Measurements from ENCODE around the gene MDP1.
"Not testable (repeated sequence)": the region's sequence is repeated elsewhere in the genome, so short reads cannot be mapped to it uniquely, and the experiment has no call there.

The MDP1 gene

DNA sequence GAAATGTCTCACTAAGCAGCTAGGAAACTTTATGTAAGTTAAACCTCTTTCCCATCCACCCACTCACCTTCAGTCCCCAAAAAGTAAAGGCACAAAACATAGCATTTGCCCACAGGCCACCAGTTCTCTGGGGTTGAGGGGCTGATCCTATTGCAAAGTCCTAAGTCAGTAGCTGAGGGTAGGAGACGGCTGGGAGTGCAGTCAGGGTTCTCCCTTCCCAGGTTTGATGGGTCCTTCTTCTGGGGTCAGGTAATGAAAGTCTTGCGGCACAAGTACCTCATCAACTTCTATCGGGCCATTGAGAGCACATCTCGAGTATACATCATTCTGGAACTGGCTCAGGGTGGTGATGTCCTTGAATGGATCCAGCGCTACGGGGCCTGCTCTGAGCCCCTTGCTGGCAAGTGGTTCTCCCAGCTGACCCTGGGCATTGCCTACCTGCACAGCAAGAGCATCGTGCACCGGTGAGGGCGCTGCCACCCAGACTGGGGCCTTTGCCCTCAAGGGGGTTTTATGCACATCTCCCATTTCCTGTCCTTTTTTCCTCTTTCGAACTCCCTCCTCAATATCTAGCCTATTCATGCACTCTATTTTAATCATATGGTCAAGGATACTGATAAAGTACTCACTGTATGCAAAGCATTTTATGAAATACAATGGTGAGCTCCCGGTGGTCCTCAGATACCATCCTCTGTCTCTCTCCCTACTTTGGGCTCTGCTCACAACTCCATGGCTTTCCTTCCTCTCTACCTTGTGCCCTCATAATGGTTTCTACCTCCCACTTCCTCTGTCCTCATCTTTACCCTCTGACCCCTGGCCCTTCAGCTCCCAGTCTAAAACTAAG is 9.4 kb downstream of the MDP1 start:
- DNase-seq (ENCODE audit: low read depth, low spot score): no peak
- H3K4me3 ChIP-seq (ENCODE audit: low read length): no peak overlapping the region

DNA sequence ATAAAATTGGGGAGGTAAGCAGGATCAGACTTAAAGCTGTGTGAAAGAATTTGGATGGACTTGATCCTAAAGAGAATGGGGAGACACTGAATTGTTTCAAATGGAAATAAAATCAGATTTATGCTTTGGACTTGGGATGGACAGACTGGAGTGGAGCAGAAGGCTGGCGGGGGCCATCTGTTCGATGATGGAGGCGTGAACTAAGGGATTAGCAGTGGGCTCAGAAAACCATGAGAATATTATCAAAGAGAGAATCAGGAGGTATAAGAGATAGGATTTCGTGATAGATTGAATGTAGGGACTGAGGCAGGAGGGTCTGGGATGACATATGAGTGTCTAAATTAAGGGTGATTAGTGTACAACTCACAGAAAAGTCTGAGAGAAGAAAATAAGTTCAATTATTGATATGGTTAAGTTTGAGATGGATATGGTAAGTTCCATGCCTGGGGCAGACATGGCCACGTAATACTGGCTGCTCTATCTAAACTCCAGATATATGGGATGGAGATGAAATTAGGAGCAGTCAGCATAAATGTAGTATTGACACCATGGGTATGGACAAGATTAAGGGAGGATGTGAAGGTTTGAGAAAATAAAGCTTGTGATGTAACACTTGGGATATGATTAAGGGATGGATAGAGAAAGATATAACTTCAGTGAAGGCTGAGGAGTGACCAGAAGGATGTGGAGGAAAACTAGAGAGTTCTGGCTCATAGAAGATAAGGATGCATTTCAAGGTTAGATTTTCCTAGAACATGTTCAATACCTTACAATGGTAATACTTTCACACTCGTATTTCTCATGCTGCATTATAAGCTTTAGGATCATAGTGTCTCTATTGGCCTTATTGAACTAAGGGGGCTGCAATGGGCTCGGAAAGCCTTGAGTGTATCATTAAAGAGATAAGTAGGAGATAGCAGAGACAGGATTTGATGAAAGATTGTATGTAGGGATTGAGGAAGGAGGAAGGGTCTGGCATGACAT is 11.4 kb downstream of the MDP1 start:
- no peak for DNase-seq (ENCODE audit: low read depth, low spot score)

DNA sequence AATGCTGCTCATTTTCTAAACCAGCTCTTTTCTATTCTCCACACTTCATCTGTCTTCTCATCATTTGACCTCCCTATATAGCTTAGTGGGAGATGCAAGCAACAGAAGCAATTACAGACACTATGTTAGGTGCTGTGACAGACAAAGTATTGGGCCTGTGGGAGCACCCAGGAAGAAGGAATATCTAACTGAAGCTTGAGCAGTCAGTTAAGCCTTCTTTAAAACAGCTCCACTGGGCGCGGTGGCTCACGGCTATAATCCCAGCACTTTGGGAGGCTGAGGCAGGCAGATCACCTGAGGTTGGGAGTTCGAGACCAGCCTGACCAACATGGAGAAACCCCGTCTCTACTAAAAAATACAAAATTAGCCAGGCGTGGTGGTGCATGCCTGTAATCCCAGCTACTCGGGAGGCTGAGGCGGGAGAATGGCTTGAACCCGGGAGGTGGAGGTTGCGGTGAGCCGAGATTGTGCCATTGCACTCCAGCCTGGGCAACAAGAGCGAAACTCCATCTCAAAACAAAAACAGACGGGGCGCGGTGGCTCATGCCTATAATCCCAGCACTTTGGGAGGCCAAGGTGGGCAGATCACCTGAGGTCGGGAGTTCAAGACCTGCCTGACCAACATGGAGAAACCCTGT is 12.5 kb downstream of the MDP1 start:
- H3K4me3 ChIP-seq (ENCODE audit: low read length): not testable (repeated sequence)

More for the DNA sequence above, 11.4 kb downstream of the MDP1 start:
- H3K4me3 ChIP-seq (ENCODE audit: low read length): no peak overlapping the region

DNA sequence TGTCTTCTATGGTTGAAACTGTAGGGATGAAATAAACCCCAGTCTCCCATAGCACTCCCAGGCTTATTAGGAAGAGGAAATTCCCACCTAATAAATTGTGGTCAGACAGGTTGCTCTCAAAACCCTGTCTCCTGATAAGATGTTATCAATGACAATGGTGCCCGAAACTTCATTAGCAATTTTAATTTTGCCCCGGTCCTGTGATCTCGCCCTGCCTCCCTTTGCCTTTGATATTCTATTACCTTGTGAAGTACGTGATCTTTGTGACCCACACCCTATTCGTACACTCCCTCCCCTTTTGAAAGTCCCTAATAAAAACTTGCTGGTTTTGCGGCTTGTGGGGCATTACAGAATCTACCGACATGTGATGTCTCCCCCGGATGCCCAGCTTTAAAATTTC is 13.3 kb downstream of the MDP1 start:
- DNase-seq (ENCODE audit: low read depth, low spot score); H3K4me3 ChIP-seq (ENCODE audit: low read length): not testable (repeated sequence)

More for the DNA sequence above, 12.5 kb downstream of the MDP1 start:
- not testable (repeated sequence) for DNase-seq (ENCODE audit: low read depth, low spot score)

DNA sequence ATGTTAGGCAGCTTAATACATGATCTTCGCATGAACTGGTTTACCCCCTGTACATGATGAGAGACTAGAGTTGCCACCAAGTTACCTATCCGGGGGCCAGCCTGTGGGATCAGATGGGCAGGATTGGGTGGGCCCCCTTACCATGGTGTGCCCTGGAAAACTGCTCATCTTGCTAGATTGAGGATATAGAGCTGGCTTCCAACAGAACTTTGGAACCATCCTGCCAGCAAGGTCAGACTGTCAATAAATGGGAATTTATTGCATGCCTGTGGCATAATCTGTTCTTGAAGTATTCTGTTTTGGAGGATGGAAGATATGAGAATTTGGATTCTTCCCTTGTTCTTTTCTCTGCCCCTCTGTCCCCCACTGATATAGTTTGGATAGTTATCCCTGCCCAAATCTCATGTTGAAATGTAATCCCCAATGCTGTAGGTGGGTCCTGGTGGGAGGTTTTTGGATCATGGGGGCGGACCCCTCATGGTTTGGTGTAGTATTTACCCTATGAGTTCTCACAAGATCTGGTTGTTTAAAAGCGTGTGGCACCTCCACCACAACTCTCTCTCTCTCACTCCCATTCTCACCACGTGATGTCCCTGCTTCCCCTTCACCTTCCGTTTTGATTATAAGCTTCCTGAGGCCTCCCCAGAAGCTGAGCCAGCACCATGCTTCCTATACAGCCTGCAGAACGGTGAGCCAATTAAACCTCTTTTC is 16.9 kb downstream of the MDP1 start:
- H3K4me3 ChIP-seq (ENCODE audit: low read length): no peak overlapping the region
- DNase-seq (ENCODE audit: low read depth, low spot score): no peak

DNA sequence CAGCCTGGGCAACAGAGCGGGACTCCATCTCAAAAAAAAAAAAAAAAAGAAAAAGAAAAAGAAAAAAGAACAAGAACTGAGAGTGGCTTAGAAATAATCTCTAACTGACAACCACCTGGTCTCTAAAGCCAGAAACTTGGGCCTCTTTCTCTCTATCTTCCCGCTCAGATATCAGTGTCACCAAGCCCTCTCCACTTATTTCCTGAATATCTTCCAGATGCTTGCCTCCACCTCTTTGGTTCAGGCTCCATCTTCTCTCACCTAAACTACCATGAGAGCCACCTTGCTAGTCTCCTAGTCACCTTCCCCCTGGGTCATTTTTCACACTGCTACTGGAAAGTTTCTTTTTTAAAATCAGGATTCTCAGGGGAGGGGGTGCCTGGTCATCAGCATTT is 18.8 kb downstream of the MDP1 start:
- DNase-seq (ENCODE audit: low read depth, low spot score): no peak
- no peak overlapping the region for H3K4me3 ChIP-seq (ENCODE audit: low read length)

DNA sequence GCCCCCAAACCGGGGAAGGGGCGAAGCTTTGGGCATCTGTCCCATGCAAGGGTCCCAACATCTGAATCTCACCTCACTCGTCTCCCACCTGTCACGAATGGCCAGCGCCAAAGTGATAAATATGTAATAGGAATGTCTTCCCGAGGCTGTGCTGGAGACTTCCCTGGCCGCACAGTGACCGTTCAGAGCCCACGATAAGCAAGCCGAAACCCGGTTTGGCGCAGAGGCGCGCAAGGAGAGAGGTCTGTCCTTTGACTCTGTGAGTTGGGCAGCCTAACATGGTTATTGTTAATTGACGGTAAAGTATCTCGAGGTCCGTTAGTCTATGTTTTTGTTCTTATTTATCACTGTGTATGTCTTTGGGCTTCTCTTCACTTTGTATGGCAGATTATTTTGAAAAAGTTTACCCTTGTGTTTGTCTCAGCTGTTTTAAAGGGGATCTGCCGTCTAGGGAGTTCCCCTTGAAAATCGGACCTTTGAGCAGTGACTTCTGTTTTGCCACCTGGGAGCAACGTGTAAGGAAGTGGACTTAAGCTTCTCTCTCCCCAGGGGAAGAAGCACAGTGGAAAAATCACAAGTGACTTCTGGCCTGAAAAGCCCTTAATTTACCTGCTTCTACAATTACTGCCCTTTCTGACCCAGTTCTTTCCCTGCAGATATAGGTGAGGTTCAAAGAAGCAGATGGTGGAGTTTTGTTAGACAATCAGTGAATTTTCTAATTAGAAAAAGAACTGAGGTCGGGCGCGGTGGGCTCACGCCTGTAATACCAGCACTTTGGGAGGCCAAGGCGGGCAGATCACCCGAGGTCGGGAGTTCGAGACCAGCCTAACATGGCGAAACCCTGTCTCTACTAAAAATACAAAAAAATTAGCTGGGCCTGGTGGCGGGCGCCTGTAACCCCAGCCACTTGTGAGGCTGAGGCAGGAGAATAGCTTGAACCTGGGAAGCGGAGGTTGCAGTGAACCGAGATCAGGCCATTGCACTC is 19.5 kb downstream of the MDP1 start:
- DNase-seq (ENCODE audit: low read depth, low spot score): no peak
- H3K4me3 ChIP-seq (ENCODE audit: low read length): peak overlapping the region; percentile 85

DNA sequence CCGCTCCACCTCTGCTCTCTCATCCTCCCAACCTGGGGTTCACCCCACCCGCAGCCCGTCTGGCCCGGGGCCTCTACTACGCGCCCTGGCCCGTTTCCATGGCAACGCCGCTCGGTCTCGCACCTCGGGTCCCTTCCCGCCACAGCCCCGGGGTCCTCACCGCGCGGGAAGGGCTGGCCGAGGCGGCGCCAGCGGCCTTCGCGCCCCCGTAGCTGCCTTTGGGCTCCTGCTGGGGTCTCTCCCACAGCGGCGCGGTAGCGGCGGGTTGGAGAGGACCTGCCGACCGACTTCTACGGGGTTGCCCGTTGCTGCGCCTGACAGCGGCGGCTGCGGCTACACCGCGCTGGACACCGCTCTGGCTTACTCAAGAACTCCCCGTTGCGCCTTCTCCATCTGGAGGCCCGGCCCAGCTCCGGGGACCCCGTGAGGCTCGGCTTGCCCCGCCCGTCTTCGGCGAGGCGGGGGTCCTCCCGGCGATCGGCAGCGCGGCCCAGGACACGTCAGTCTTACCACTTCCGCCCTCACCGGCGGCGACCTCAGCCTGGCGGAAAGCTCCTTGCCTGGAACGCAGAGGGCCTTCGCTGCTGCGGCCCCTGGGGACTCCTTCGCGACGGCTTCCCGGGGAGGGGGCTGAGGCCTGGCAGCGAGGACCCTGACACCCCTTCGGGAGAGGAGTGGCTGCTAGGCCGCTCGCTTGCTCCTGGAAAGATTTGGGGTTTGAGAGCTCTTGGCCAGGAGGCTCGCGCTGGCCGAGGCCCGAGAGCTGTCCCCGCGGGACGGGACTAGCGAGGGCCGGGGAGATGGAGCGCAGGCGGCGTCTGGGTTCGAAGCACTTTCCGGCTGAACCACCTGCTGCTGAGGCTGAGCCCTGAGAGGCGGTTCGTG is 20.4 kb downstream of the MDP1 start, which contains the start of gene TM9SF1:
Gene TM9SF1, minus strand, starts transcription at position 256 of the 885 bp plus-strand sequence. CDS start 422 bp downstream, outside the sequence.
- H3K4me3 ChIP-seq (ENCODE audit: low read length): peak within 1 kb of the TSS; percentile 85
- peak; percentile 81 for DNase-seq (ENCODE audit: low read depth, low spot score)

DNA sequence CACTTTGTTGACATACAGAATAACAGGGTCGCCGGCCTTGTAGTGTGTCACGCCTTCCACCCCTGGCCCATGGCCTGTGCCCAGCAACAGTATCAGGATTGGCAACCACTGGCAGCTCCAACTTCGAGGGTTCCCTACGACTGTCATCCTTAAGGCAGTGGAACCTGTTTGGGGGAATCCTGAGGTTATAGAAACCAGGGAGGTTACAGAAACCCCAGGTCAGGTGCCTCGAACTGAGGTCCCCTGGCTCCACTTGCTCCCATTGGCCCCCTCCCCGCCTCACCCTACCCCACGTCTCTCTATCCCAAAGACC is 21.0 kb downstream of the MDP1 start:
- H3K4me3 ChIP-seq (ENCODE audit: low read length): peak overlapping the region; percentile 85
- no peak for DNase-seq (ENCODE audit: low read depth, low spot score)

DNA sequence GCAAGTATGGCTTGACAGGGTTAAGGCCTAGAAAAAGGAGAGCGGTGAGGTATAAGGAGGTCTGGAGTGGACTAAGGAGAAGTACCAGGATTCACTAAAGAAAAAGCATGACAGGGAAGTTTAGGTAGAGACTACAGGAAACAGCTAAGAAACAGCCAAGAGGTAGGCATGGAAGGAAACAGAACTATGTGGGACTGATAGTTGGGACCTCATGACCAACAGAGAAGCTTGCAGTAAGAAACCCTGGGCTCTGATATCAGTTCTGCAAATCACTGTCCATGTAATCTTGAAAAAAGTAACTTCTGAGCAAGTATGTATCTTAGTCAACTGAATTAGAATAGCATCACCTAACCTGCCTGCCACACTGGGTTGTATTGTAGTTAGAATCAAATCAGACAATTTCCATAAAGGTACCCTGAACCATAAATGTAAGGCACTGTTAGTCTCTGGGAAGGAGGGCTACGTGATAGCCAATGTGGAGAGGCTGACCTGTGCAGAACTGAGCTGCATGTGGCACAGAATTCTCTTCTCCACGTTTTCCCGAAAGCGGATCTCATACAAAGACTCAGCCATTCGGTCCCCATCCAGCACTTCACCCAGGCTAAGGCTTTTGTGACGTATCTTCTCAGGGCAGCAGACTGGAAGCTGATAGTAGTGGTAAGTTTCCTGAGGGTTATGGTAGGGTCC is 21.5 kb downstream of the MDP1 start:
- no peak for DNase-seq (ENCODE audit: low read depth, low spot score)
- peak overlapping the region; percentile 85 for H3K4me3 ChIP-seq (ENCODE audit: low read length)

DNA sequence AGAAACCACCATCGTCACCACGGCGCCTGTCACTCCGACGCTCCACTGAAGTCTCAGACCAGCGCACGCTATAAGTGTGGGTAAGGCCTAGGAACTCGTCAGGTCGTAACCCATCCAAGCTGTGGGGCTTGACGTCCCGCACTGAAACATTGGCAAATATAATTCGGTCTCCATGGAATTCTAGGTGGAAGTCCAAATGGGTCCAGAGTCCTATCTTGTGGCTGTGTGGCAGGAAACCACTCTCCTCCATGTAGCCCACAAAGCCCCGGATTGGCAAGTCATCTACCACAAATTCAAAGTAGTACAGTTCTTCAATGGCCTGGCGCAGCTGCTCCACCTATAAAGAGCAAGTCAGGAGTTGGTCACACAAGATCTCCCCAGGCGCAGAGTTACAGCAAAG is 22.9 kb downstream of the MDP1 start:
- DNase-seq (ENCODE audit: low read depth, low spot score): no peak
- no peak overlapping the region for H3K4me3 ChIP-seq (ENCODE audit: low read length)

DNA sequence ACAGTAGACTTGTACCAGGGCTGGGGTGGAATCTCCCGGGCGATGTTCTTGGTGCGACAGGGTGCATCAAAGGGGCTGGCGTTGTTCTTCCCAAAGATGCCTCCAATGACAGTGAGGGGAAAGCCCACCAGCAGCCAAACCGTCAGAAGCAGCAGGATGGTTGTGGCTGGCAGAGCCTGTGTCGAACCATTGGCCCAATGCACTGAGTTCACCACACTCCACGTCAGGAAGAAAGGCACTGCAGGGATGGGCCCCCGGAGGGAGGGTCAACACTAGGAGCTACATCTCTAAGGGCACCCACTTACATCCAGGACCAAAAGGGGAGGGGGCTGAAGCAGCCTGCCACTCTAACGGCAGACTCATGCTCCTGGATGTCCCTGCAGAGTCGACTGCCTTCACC is 25.4 kb downstream of the MDP1 start:
- no peak for DNase-seq (ENCODE audit: low read depth, low spot score)
- no peak overlapping the region for H3K4me3 ChIP-seq (ENCODE audit: low read length)

DNA sequence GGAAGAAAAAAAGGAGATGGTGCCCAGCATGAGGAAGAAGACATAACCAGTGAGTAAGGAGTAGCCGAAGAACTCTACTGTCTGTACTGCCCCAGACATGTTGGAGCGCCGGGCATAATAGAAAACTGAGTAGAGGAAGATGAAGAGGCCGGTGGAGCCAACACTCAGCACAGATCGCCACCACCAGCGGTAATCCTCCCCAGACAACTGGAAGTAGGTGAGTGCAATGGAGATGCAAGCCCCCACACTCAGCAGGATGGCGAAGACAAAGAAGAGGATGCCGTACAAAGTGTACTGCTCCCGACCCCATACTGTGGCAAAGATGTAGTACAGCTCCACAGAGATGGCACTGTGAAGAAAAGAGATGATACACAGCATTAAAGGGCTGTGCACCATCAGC is 26.4 kb downstream of the MDP1 start:
- peak overlapping the region; percentile 85; the same call in 1 of the 2 replicates for H3K4me3 ChIP-seq (ENCODE audit: low read length)
- DNase-seq (ENCODE audit: low read depth, low spot score): no peak

DNA sequence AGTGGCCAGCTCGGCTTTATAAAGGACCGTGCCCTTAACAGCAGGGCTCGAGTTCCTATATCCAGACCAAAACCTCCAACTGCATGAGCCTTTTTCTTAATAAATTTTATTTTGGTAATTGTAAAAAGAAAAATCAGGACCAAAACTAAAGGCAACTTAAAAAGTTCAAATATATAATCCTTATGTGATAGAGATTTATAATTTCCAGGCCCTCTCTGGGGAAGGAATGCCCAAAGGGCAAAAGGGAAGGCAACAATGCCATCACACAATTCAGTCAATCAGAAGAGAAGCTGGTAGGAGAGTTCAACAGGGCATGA is 26.8 kb downstream of the MDP1 start:
- peak overlapping the region; percentile 85 for H3K4me3 ChIP-seq (ENCODE audit: low read length)
- no peak for DNase-seq (ENCODE audit: low read depth, low spot score)

DNA sequence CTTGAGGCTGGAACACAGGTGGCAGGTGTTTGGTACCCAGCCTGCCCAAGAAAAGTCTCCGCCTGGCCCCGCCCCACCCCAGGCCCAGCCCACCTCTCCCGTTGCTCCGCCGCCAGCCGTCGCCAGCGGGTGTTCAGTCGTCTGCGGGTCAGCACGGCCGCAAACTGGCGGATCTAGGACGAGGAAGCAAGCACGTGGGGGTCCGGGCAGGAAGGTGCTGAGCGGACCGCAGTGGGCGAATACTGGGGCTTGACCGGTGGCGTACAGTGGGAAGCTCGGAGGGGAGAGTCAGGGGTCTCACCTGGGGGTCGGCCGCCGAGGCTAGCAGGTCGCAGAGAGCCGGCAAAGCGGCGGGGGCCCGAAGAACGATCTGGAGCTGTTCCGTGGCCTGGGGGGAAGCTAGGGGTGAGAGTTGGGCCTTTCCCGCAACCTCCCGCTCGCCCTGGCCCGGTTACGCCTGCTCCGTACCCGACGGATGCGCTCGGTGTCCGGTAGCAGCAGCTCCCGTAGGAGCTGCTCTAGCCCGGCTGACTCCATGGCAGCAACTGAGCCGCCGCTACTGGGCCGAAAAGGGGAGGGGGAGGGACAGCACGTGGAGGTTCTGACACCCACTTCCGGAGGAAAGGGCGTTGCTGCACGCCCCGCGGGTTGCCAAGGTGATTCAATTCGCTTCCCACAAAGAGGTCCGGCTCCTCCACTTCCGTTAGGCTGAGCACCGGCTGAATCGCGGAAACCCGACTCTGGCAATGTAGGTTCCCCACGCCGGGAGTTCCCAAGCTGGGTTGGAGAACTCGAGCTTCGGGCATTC is 27.4 kb downstream of the MDP1 start, which contains the start of gene IPO4:
Gene IPO4, minus strand, starts transcription at position 566 of the 808 bp plus-strand sequence. Its CDS starts 29 bp downstream, at position 537.
- peak within 1 kb of the TSS; percentile 85 for H3K4me3 ChIP-seq (ENCODE audit: low read length)
- peak; percentile 98 for DNase-seq (ENCODE audit: low read depth, low spot score)

DNA sequence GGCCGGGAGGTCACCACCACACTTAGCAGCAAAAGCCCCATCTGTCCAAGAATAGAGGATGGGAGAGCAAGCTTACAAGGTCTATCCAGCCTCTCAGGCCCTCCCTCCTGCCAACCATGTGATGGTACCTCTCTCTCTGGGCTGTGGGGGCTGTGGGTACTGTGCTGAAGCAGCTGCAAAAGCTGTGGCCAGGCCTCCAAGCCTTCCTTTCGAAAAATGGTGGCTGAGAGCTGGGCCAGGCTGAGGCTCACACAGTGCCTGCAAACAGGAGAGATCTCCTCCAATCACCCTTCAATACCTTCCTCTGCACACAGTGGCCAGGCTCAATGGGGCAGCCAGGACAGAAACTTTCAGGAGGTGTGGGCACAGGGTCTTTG is 28.3 kb downstream of the MDP1 start:
- peak overlapping the region; percentile 85 for H3K4me3 ChIP-seq (ENCODE audit: low read length)
- no peak for DNase-seq (ENCODE audit: low read depth, low spot score)
